Left lung (tissue), 10 donors: ENCODE data around the gene CLRN2. TPM values are rescaled to one million over a fixed set of nuclear protein-coding genes. Genes with fewer than 3 reads are reported as not detected.

Experiments
- ATAC-seq: fragments of 200-7000 bp; cut with Tn5 transposase; one replicate; pipeline ENCODE4 v1.9.1; 2020; ENCODE audit warnings: moderate library complexity
- DNase-seq, 4 donors: peaks; one replicate each; pipeline ENCODE4 v3.0.0-alpha.2; 2013 to 2020
- H3K27ac ChIP-seq, 2 donors: fragments of 200-600 bp; sonication (generic) in 1 of 2; one replicate each; pipeline versions ENCODE4 v1.5.0 to v1.8.0; 2020 to 2021
- H3K27me3 ChIP-seq, 2 donors: fragments of 200-600 bp; sonication (generic) in 1 of 2; one replicate each; pipeline versions ENCODE4 v1.5.0 to v1.8.0; 2020 to 2021
- H3K36me3 ChIP-seq, 2 donors: fragments of 200-600 bp; sonication (generic) in 1 of 2; one replicate each; pipeline versions ENCODE4 v1.5.0 to v1.8.0; 2020 to 2021
- H3K4me1 ChIP-seq, 2 donors: fragments of 200-600 bp; one replicate each; pipeline ENCODE4 v1.8.0; 2021
- H3K4me3 ChIP-seq, 2 donors: fragments of 200-600 bp; sonication (generic) in 1 of 2; one replicate each; pipeline versions ENCODE4 v1.5.0 to v1.8.0; 2020 to 2021; ENCODE audit warnings: mild to moderate bottlenecking in 1 of 2
- H3K9me3 ChIP-seq, 2 donors: fragments of 200-600 bp; sonication (generic) in 1 of 2; one replicate each; pipeline versions ENCODE4 v1.5.0 to v1.8.0; 2020 to 2021
- CTCF ChIP-seq, 2 donors: fragments of 200-600 bp; sonication (generic) in 1 of 2; IDR thresholded peaks; one replicate each; pipeline versions ENCODE4 v1.5.0 to v1.8.0; 2021; ENCODE audit warnings: antibody characterized with exemption in 2 of 2
- intact Hi-C, 2 donors: fragments of 100-400 bp; cut with DNase I; formaldehyde crosslinking; loops; one replicate each; pipeline versions ENCODE4 v1.11.2 to v1.14.2; 2022
- polyA plus RNA-seq, 6 donors: library from polyadenylated mRNA; unstranded; fragments of 120-200 nt; gene quantifications; one replicate each; pipeline ENCODE4 v1.2.1, GENCODE V29; 2013; ENCODE audit not compliant: insufficient read length in 6 of 6
- total RNA-seq, 2 donors: library from RNA; stranded (reverse); fragmentation: NEBNext Ultra II Directional; extraction: Animal tissue kit (Norgen Biotek cat#: 25700); gene quantifications; one replicate each; pipeline ENCODE4 v1.2.1, GENCODE V29; 2021
- donor health status: DM: no; HTN: yes; CAD: no.
- donor health status: DM: no; HTN: no; CAD: no.

CLRN2 gene
- total and polyA plus RNA-seq, 8 donors, result 0.20 TPM; not detected in 7

GRCh38 chr4:17544831-17545234 lies 29.9 kb downstream of the CLRN2 start:
- H3K36me3 ChIP-seq, result no peaks in the 10 kb centered on the region
- peaks cover 0 to 5% of the 10 kb centered on the region in 2 donors for H3K4me1 ChIP-seq
- H3K27ac ChIP-seq, result peak overlapping the region in 1 of 2 donors; percentile 20
- H3K9me3 ChIP-seq, result no peaks in the 10 kb centered on the region
- H3K4me3 ChIP-seq, result no peak overlapping the region
- no peak for TF ChIP-seq CTCF (IDR thresholded peaks at IDR 0.05)
- intact Hi-C loops, result loop anchor here in 1 of 2 donors (5.0 kb wide), 1 partner anchor 92 kb away; no protein-coding TSS in a partner anchor
- DNase-seq (peak in 1 of 4 donors; percentile 22), ATAC-seq (no peak)
- H3K27me3 ChIP-seq, result no peaks in the 10 kb centered on the region

- H3K4me1 ChIP-seq, result peaks cover 0 to 5% of the 10 kb centered on the region in 2 donors
- no peak for TF ChIP-seq CTCF (IDR thresholded peaks at IDR 0.05)
- no peak overlapping the region for H3K4me3 ChIP-seq
- H3K36me3 ChIP-seq, result no peaks in the 10 kb centered on the region
- intact Hi-C loops, result loop anchor here in 1 of 2 donors (5.0 kb wide), 1 partner anchor 92 kb away; no protein-coding TSS in a partner anchor
- H3K9me3 ChIP-seq, result no peaks in the 10 kb centered on the region
- no peak for ATAC-seq
- DNase-seq, result no peak
- H3K27me3 ChIP-seq, result no peaks in the 10 kb centered on the region
- no peak overlapping the region for H3K27ac ChIP-seq
These were observed 30.6 kb downstream of the CLRN2 start for GRCh38 chr4:17545374-17546140.

- H3K36me3 ChIP-seq, result no peaks in the 10 kb centered on the region
- DNase-seq, result no peak
- TF ChIP-seq CTCF (IDR thresholded peaks at IDR 0.05), result no peak
- no peaks in the 10 kb centered on the region for H3K27me3 ChIP-seq
- H3K4me3 ChIP-seq, result no peak overlapping the region
- peaks cover 0 to 5% of the 10 kb centered on the region in 2 donors for H3K4me1 ChIP-seq
- no peaks in the 10 kb centered on the region for H3K9me3 ChIP-seq
- intact Hi-C loops, result loop anchor here in 1 of 2 donors (5.0 kb wide), 1 partner anchor 91 kb away; no protein-coding TSS in a partner anchor
- H3K27ac ChIP-seq, result no peak overlapping the region
- no peak for ATAC-seq
These were observed 31.3 kb downstream of the CLRN2 start for GRCh38 chr4:17546222-17546621.

GRCh38 chr4:17546678-17547077 lies 31.7 kb downstream of the CLRN2 start:
- no peak for TF ChIP-seq CTCF (IDR thresholded peaks at IDR 0.05)
- ATAC-seq (no peak), DNase-seq (no peak)
- H3K27me3 ChIP-seq, result no peaks in the 10 kb centered on the region
- no peak overlapping the region for H3K27ac ChIP-seq
- intact Hi-C loops, result loop anchor here in 1 of 2 donors (5.0 kb wide), 1 partner anchor 91 kb away; no protein-coding TSS in a partner anchor
- no peaks in the 10 kb centered on the region for H3K36me3 ChIP-seq
- peaks cover 0 to 5% of the 10 kb centered on the region in 2 donors for H3K4me1 ChIP-seq
- no peaks in the 10 kb centered on the region for H3K9me3 ChIP-seq
- no peak overlapping the region for H3K4me3 ChIP-seq

- no peaks in the 10 kb centered on the region for H3K27me3 ChIP-seq
- no peaks in the 10 kb centered on the region for H3K36me3 ChIP-seq
- no peak overlapping the region for H3K4me3 ChIP-seq
- H3K4me1 ChIP-seq, result no peaks in the 10 kb centered on the region
- ATAC-seq, result no peak
- intact Hi-C loops, result no loop called here
- H3K9me3 ChIP-seq, result no peaks in the 10 kb centered on the region
- H3K27ac ChIP-seq, result no peak overlapping the region
- no peak for TF ChIP-seq CTCF (IDR thresholded peaks at IDR 0.05)
- no peak for DNase-seq
These were observed 35.6 kb downstream of the CLRN2 start for GRCh38 chr4:17550549-17550948.
